Peyer's patch (tissue), 4 donors: ENCODE data around the gene ERLIN1.

Experiments
- CTCF ChIP-seq, 6 experiments: fragments of 450-650 bp in 4 of 6; fragments of 200-600 bp in 2 of 6; sonication (generic) in 1 of 6; IDR thresholded peaks; one replicate each; pipeline ENCODE4 v1.5.1; 2017 to 2019; ENCODE audit warnings: antibody characterized with exemption in 6 of 6, mild to moderate bottlenecking in 3 of 6, moderate library complexity in 1 of 6
- POLR2A ChIP-seq, 2 donors: fragments of 450-650 bp; IDR thresholded peaks; one replicate each; pipeline ENCODE4 v1.5.1; 2017; ENCODE audit warnings: antibody characterized with exemption in 2 of 2, mild to moderate bottlenecking in 2 of 2, moderate library complexity in 2 of 2

GRCh38 chr10:100223879-100224278, 38.0 kb upstream of the ERLIN1 start:
- no peak for TF ChIP-seq CTCF (IDR thresholded peaks at IDR 0.05)
- TF ChIP-seq POLR2A (IDR thresholded peaks at IDR 0.05), result no peak
